ENCODE results near the gene RAB11FIP4.

Gene RAB11FIP4

GRCh38 chr17:31385428-31386285, 5.8 kb upstream of the RAB11FIP4 start:
- H4K20me1 ChIP-seq (ENCODE audit: control insufficient read depth, insufficient read depth, low read depth, low read length) = no peaks in the 10 kb centered on the region
- no peak overlapping the region for H3K27ac ChIP-seq (ENCODE audit: low read depth, low read length)
- TF ChIP-seq CTCF (IDR thresholded peaks at IDR 0.05; ENCODE audit: low read depth, low read length, poor library complexity, severe bottlenecking) = no peak
- TF ChIP-seq EZH2phosphoT487 (IDR thresholded peaks at IDR 0.05; ENCODE audit: borderline replicate concordance, low read length) = no peak
- no peaks in the 10 kb centered on the region for H3K9me2 ChIP-seq (replicated peaks; ENCODE audit: control insufficient read depth, low read length)
- H3K4me1 ChIP-seq (ENCODE audit: control insufficient read depth, low read length) = no peaks in the 10 kb centered on the region
- no peaks in the 10 kb centered on the region for H3K9me3 ChIP-seq (ENCODE audit: control insufficient read depth, insufficient read depth, low read length)
- H3K36me3 ChIP-seq (ENCODE audit: control insufficient read depth, low read length) = no peaks in the 10 kb centered on the region
- peaks cover 14% of the 10 kb centered on the region for H3K27me3 ChIP-seq (ENCODE audit: control insufficient read depth, low read length)
- no peak overlapping the region for H3K4me3 ChIP-seq (ENCODE audit: low read length)
- H3K79me2 ChIP-seq (ENCODE audit: control insufficient read depth, low read length) = no peaks in the 10 kb centered on the region
- peaks cover 4% of the 10 kb centered on the region; the same call in 1 of the 2 replicates for H3F3A ChIP-seq (ENCODE audit: control insufficient read depth, insufficient read depth)
- H3K4me2 ChIP-seq (ENCODE audit: low read length) = no peak overlapping the region

GRCh38 chr17:31386542-31387075, 4.9 kb upstream of the RAB11FIP4 start:
- no peaks in the 10 kb centered on the region for H3K79me2 ChIP-seq (ENCODE audit: control insufficient read depth, low read length)

GRCh38 chr17:31387438-31387837, 4.0 kb upstream of the RAB11FIP4 start:
- Histone ChIP-seq H3K9me2 (replicated peaks; ENCODE audit: control insufficient read depth, low read length) (no peaks in the 10 kb centered on the region), H3K4me3 (ENCODE audit: low read length) (no peak overlapping the region), H3F3A (ENCODE audit: control insufficient read depth, insufficient read depth) (peaks cover 4% of the 10 kb centered on the region; the same call in 1 of the 2 replicates), H3K27ac (ENCODE audit: low read depth, low read length) (no peak overlapping the region), H3K27me3 (ENCODE audit: control insufficient read depth, low read length) (peaks cover 26% of the 10 kb centered on the region), H3K36me3 (ENCODE audit: control insufficient read depth, low read length) (no peaks in the 10 kb centered on the region), H3K4me2 (ENCODE audit: low read length) (no peak overlapping the region), H3K4me1 (ENCODE audit: control insufficient read depth, low read length) (no peaks in the 10 kb centered on the region), H3K9me3 (ENCODE audit: control insufficient read depth, insufficient read depth, low read length) (no peaks in the 10 kb centered on the region), H4K20me1 (ENCODE audit: control insufficient read depth, insufficient read depth, low read depth, low read length) (no peaks in the 10 kb centered on the region), H3K79me2 (ENCODE audit: control insufficient read depth, low read length) (no peaks in the 10 kb centered on the region)
- TF ChIP-seq EZH2phosphoT487 (IDR thresholded peaks at IDR 0.05; ENCODE audit: borderline replicate concordance, low read length) (no peak), CTCF (IDR thresholded peaks at IDR 0.05; ENCODE audit: low read depth, low read length, poor library complexity, severe bottlenecking) (no peak)

More at GRCh38 chr17:31386542-31387075, 4.9 kb upstream of the RAB11FIP4 start:
- Histone ChIP-seq H3K9me2 (replicated peaks; ENCODE audit: control insufficient read depth, low read length) (no peaks in the 10 kb centered on the region), H3K4me1 (ENCODE audit: control insufficient read depth, low read length) (no peaks in the 10 kb centered on the region), H3K4me3 (ENCODE audit: low read length) (no peak overlapping the region), H3K27me3 (ENCODE audit: control insufficient read depth, low read length) (peaks cover 20% of the 10 kb centered on the region), H3K36me3 (ENCODE audit: control insufficient read depth, low read length) (no peaks in the 10 kb centered on the region), H3K4me2 (ENCODE audit: low read length) (no peak overlapping the region), H3F3A (ENCODE audit: control insufficient read depth, insufficient read depth) (peaks cover 4% of the 10 kb centered on the region; the same call in 1 of the 2 replicates), H4K20me1 (ENCODE audit: control insufficient read depth, insufficient read depth, low read depth, low read length) (no peaks in the 10 kb centered on the region), H3K9me3 (ENCODE audit: control insufficient read depth, insufficient read depth, low read length) (no peaks in the 10 kb centered on the region), H3K27ac (ENCODE audit: low read depth, low read length) (no peak overlapping the region)
- TF ChIP-seq EZH2phosphoT487 (IDR thresholded peaks at IDR 0.05; ENCODE audit: borderline replicate concordance, low read length) = no peak
- TF ChIP-seq CTCF (IDR thresholded peaks at IDR 0.05; ENCODE audit: low read depth, low read length, poor library complexity, severe bottlenecking) = no peak
